Ovary (tissue), 10 donors: ENCODE data around the gene GARIN5A. TPM values are rescaled to one million over a fixed set of nuclear protein-coding genes. Genes with fewer than 3 reads are reported as not detected.

Experiments used
- DNase-seq, 5 donors: peaks; one replicate each; pipeline ENCODE4 v3.0.0-alpha.2; 2019 to 2020
- H3K27ac ChIP-seq, 2 donors: fragments of 200-600 bp; one replicate each; pipeline versions ENCODE4 v1.5.1 to v1.8.0; 2019 to 2022
- H3K27me3 ChIP-seq: fragments of 200-600 bp; one replicate; pipeline ENCODE4 v1.8.0; 2022
- H3K36me3 ChIP-seq: fragments of 200-600 bp; sonication (generic); one replicate; pipeline ENCODE4 v1.5.1; 2019
- H3K4me1 ChIP-seq: one replicate; pipeline ENCODE4 v1.8.1; 2013; ENCODE audit warnings: mild to moderate bottlenecking, moderate library complexity; ENCODE audit not compliant: insufficient read depth
- H3K4me3 ChIP-seq: fragments of 200-600 bp; sonication (generic); one replicate; pipeline ENCODE4 v1.5.1; 2017
- H3K9me3 ChIP-seq, 2 donors: fragments of 200-600 bp in 1 of 2; sonication (generic) in 1 of 2; one replicate each; pipeline versions ENCODE4 v1.5.1 to v1.8.1; 2013 to 2019; ENCODE audit warnings: mild to moderate bottlenecking in 1 of 2, moderate library complexity in 1 of 2
- EP300 ChIP-seq: sonication (generic); formaldehyde crosslinking; IDR thresholded peaks from one replicate; pipeline ENCODE4 v1.6.1; 2017; ENCODE audit warnings: antibody characterized with exemption
- POLR2A ChIP-seq: fragments of 450-650 bp; IDR thresholded peaks from one replicate; pipeline ENCODE4 v1.6.1; 2017; ENCODE audit warnings: antibody characterized with exemption, mild to moderate bottlenecking, moderate library complexity
- WGBS, 3 donors: extraction: QIAGEN DNeasy Blood & Tissue Kit in 1 of 3; methylation state at CpG; one replicate each; pipeline versions ENCODE4 v1.1.5 to v1.1.7; 2013 to 2017; 5-methylcytosine and 5-hydroxymethylcytosine counted together
- intact Hi-C, 4 donors: fragments of 100-400 bp; cut with DNase I; formaldehyde crosslinking; loops; one replicate each; pipeline versions ENCODE4 v1.11.0 to v1.15.1; 2022 to 2023
- long read RNA-seq, 3 donors: library from polyadenylated mRNA in 2 of 3; unstranded in 2 of 3; transcript quantifications; one replicate each; pipeline ENCODE4 v2.0.0 and lab custom pipeline, GENCODE V29; 2021 to 2026
- polyA plus RNA-seq, 2 donors: library from polyadenylated mRNA; stranded (reverse); fragments of 200-250 nt in 1 of 2; fragments of 350-450 nt in 1 of 2; fragmentation: Illumina TruSeq in 1 of 2; extraction: RNeasy Lipid Tissue Mini Kit (QIAGEN cat#74804) in 1 of 2; gene quantifications; one replicate each; pipeline ENCODE4 v1.2.3, GENCODE V29; 2013 to 2014
- total RNA-seq, 7 donors: library from RNA; depleted of rRNA in 2 of 7; stranded (reverse); fragments of >200 nt in 2 of 7; fragmentation: NEBNext Ultra II Directional in 3 of 7; extraction: Animal tissue kit (Norgen Biotek cat#: 25700) in 3 of 7; gene quantifications; one replicate each; pipeline versions ENCODE4 v1.1.0 to v1.2.4, GENCODE V29; 2016 to 2023
- TF ChIP-seq, protein P1 (sequence below), 3 donors: fragments of 450-650 bp in 2 of 3; fragments of 200-600 bp in 1 of 3; IDR thresholded peaks; one replicate each; pipeline versions ENCODE4 v1.5.1 to v1.8.0; 2016 to 2022; ENCODE audit warnings: antibody characterized with exemption in 3 of 3, mild to moderate bottlenecking in 1 of 3
- donor health status: DM: no; HTN: no; CAD: no; lungs with moderate emphysema.
- donor health status: DM: no; HTN: no; CAD: no.
- donor health status: Bipolar disorder and iron deficiency.
- donor health status: DM: yes; HTN: yes; CAD: no.
- donor health status: DM: no; HTN: no; CAD: no.
- donor health status: DM: yes; HTN: yes; CAD: no.

The GARIN5A gene
- total RNA-seq = 10 to 100 TPM in 1 of 7 donors, 1 to 10 TPM in 6; 2.1 to 10.3 (median 3.3) TPM
- polyA plus RNA-seq = 1 to 10 TPM in 1 of 2 donors, under 1 TPM in 1; 0.47 to 4.3 TPM
- long read RNA-seq, donor 1, partial matches to known transcripts = 0 of 3 reads
- long read RNA-seq, donor 1, other reads (novel, unspliced or antisense) = 1 of 3 reads
- long read RNA-seq, donor 2, transcript FAM71E1-202 (5 exons, 1,225 nt) = major isoform, 11 of 21 reads
- long read RNA-seq, donor 2, transcript FAM71E1-204 (5 exons, 1,281 nt) = minor isoform, 10 of 21 reads
- long read RNA-seq, donor 2, partial matches to known transcripts = 0 of 21 reads
- long read RNA-seq, donor 2, other reads (novel, unspliced or antisense) = 0 of 21 reads
- long read RNA-seq, donor 3, partial matches to known transcripts = 0 of 5 reads
- long read RNA-seq, donor 3, other reads (novel, unspliced or antisense) = 1 of 5 reads

- no peaks in the 10 kb centered on the region for H3K9me3 ChIP-seq
- no peaks in the 10 kb centered on the region for H3K27me3 ChIP-seq
- peak within 1 kb of the TSS; percentile 61 to 73 for H3K27ac ChIP-seq
- H3K4me1 ChIP-seq = peaks cover 15% of the 10 kb centered on the region
- peak within 1 kb of the TSS; percentile 90 for H3K4me3 ChIP-seq
- intact Hi-C loops = loop anchor here in 1 of 4 donors (5.0 kb wide), 1 partner anchor 99 kb away; the partner anchor contains the start of gene NR1H2
- 1 to 2% (median 2%) methylated on average over 50 to 58 of the region's 58 CpGs for WGBS, 3 donors
- DNase-seq = peak; percentile 92 to 97 (median 94)
- no peaks in the 10 kb centered on the region for H3K36me3 ChIP-seq
- peak; percentile 47 for TF ChIP-seq POLR2A
- TF ChIP-seq, protein P1, sequence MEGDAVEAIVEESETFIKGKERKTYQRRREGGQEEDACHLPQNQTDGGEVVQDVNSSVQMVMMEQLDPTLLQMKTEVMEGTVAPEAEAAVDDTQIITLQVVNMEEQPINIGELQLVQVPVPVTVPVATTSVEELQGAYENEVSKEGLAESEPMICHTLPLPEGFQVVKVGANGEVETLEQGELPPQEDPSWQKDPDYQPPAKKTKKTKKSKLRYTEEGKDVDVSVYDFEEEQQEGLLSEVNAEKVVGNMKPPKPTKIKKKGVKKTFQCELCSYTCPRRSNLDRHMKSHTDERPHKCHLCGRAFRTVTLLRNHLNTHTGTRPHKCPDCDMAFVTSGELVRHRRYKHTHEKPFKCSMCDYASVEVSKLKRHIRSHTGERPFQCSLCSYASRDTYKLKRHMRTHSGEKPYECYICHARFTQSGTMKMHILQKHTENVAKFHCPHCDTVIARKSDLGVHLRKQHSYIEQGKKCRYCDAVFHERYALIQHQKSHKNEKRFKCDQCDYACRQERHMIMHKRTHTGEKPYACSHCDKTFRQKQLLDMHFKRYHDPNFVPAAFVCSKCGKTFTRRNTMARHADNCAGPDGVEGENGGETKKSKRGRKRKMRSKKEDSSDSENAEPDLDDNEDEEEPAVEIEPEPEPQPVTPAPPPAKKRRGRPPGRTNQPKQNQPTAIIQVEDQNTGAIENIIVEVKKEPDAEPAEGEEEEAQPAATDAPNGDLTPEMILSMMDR (IDR thresholded peaks at IDR 0.05) = peak in 1 of 3 donors; percentile 20
- peak; percentile 65 for TF ChIP-seq EP300
Observed at GRCh38 chr19:50476224-50476906, at the start of gene GARIN5A, which contains the start of gene EMC10. TSS of gene GARIN5A (minus strand) at chr19:50476848. CDS start at chr19:50476388, 460 bp downstream. TSS of gene EMC10 (plus strand) at chr19:50476507. CDS start at chr19:50476545, 38 bp downstream.

DNA sequence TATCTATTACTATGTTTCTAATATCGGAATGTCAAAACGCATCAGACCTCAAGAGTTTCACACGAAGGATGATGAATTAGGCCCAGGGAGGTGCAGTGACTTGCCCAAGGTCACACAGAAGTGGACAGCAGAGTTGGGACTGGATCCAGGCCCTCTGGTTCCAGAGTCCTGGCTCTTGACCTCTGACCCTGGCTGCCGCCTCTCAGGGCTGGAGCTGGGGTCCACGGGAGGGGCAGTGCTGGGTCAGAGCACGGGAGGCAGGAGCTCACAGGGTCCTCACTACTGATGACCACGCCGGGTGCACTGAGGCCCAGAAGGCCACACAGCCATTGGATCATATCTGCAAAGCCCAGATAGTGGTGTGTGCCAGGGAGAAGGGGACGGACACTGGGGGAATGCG lies 46.2 kb upstream of the GARIN5A start:
- Histone ChIP-seq H3K4me1 (no peaks in the 10 kb centered on the region), H3K36me3 (no peaks in the 10 kb centered on the region), H3K4me3 (no peak overlapping the region), H3K27ac (no peak overlapping the region), H3K9me3 (no peaks in the 10 kb centered on the region), H3K27me3 (no peaks in the 10 kb centered on the region)
- DNase-seq = no peak
- TF ChIP-seq POLR2A (no peak), EP300 (no peak)
- TF ChIP-seq, protein P1 (IDR thresholded peaks at IDR 0.05) = no peak
- intact Hi-C loops = no loop called here
- WGBS, 3 donors = 86 to 91% (median 88%) methylated on average over 10 of the region's 10 CpGs

GRCh38 chr19:50520822-50521465 lies 44.3 kb upstream of the GARIN5A start:
- no peak for DNase-seq
- no peaks in the 10 kb centered on the region for H3K4me1 ChIP-seq
- no peak overlapping the region for H3K27ac ChIP-seq
- WGBS, 3 donors = 83 to 88% (median 84%) methylated on average over 17 of the region's 17 CpGs
- no peaks in the 10 kb centered on the region for H3K36me3 ChIP-seq
- H3K27me3 ChIP-seq = no peaks in the 10 kb centered on the region
- no peak overlapping the region for H3K4me3 ChIP-seq
- H3K9me3 ChIP-seq = no peaks in the 10 kb centered on the region
- TF ChIP-seq EP300 (no peak), POLR2A (no peak)
- TF ChIP-seq, protein P1 (IDR thresholded peaks at IDR 0.05) = no peak
- intact Hi-C loops = no loop called here

GRCh38 chr19:50519006-50519575 lies 42.4 kb upstream of the GARIN5A start:
- no peak overlapping the region for H3K4me3 ChIP-seq
- no peaks in the 10 kb centered on the region for H3K27me3 ChIP-seq
- no peaks in the 10 kb centered on the region for H3K9me3 ChIP-seq
- no peaks in the 10 kb centered on the region for H3K4me1 ChIP-seq
- no peaks in the 10 kb centered on the region for H3K36me3 ChIP-seq
- 96 to 97% (median 97%) methylated on average over 34 to 40 of the region's 40 CpGs for WGBS, 3 donors
- intact Hi-C loops = loop anchor here in 1 of 4 donors (10.0 kb wide), 1 partner anchor 276 kb away; the partner anchor contains the start of gene ACP4
- H3K27ac ChIP-seq = no peak overlapping the region
- DNase-seq = no peak
- TF ChIP-seq, protein P1 (IDR thresholded peaks at IDR 0.05) = no peak
- TF ChIP-seq EP300 (no peak), POLR2A (no peak)
